Measurements from ENCODE around the gene NDUFA8.
A peak's percentile ranks its signal among the peaks of the same experiment; 100 is the strongest.

Gene NDUFA8

GRCh38 chr9:122138560-122139268 is 20.9 kb downstream of the NDUFA8 start:
- DNase-seq (ENCODE audit: low read depth, low spot score) = no peak

GRCh38 chr9:122135529-122135859 is 24.1 kb downstream of the NDUFA8 start:
- DNase-seq (ENCODE audit: low read depth, low spot score) = no peak

- peak; percentile 58 for DNase-seq (ENCODE audit: low read depth, low spot score)
Measured at GRCh38 chr9:122134822-122135528, 24.6 kb downstream of the NDUFA8 start.

- no peak for DNase-seq (ENCODE audit: low read depth, low spot score)
Measured at GRCh38 chr9:122133984-122134535, 25.5 kb downstream of the NDUFA8 start.

- DNase-seq (ENCODE audit: low read depth, low spot score) = no peak
Measured at GRCh38 chr9:122133263-122133983, 26.2 kb downstream of the NDUFA8 start.

GRCh38 chr9:122132539-122132938 is 27.0 kb downstream of the NDUFA8 start:
- DNase-seq (ENCODE audit: low read depth, low spot score) = no peak

- peak; percentile 66 for DNase-seq (ENCODE audit: low read depth, low spot score)
Measured at GRCh38 chr9:122131401-122132001, 28.1 kb downstream of the NDUFA8 start.

- no peak for DNase-seq (ENCODE audit: low read depth, low spot score)
Measured at GRCh38 chr9:122130837-122131236, 28.7 kb downstream of the NDUFA8 start.

- no peak for DNase-seq (ENCODE audit: low read depth, low spot score)
Measured at GRCh38 chr9:122129969-122130368, 29.6 kb downstream of the NDUFA8 start.

- no peak for DNase-seq (ENCODE audit: low read depth, low spot score)
Measured at GRCh38 chr9:122128969-122129343, 30.6 kb downstream of the NDUFA8 start.

- no peak for DNase-seq (ENCODE audit: low read depth, low spot score)
Measured at GRCh38 chr9:122128007-122128968, 31.3 kb downstream of the NDUFA8 start.

GRCh38 chr9:122127396-122127798 is 32.2 kb downstream of the NDUFA8 start:
- no peak for DNase-seq (ENCODE audit: low read depth, low spot score)

- peak; percentile 64 for DNase-seq (ENCODE audit: low read depth, low spot score)
Measured at GRCh38 chr9:122126331-122127261, 33.0 kb downstream of the NDUFA8 start.

GRCh38 chr9:122125509-122126330 is 33.9 kb downstream of the NDUFA8 start:
- DNase-seq (ENCODE audit: low read depth, low spot score) = peak; percentile 47

GRCh38 chr9:122125158-122125508 is 34.4 kb downstream of the NDUFA8 start:
- peak; percentile 91 for DNase-seq (ENCODE audit: low read depth, low spot score)

GRCh38 chr9:122124528-122124927 is 35.1 kb downstream of the NDUFA8 start:
- no peak for DNase-seq (ENCODE audit: low read depth, low spot score)

- no peak for DNase-seq (ENCODE audit: low read depth, low spot score)
Measured at GRCh38 chr9:122124048-122124447, 35.5 kb downstream of the NDUFA8 start.

GRCh38 chr9:122122903-122123632 is 36.5 kb downstream of the NDUFA8 start:
- DNase-seq (ENCODE audit: low read depth, low spot score) = peak; percentile 83
